Endothelial cell (in vitro differentiated cells): ENCODE measurements around the gene UQCC5. TPM values are rescaled to one million over a fixed set of nuclear protein-coding genes. Genes with fewer than 3 reads are reported as not detected.

Experiments used
- DNase-seq: peaks from one replicate; pipeline ENCODE4 v3.0.0; 2021; ENCODE audit warnings: low spot score
- H3K27ac Mint-ChIP-seq: one replicate; pipeline ENCODE4 v1.8.0; 2021; ENCODE audit warnings: mixed read lengths, inconsistent platforms; ENCODE audit not compliant: unreplicated experiment
- H3K27me3 Mint-ChIP-seq: one replicate; pipeline ENCODE4 v1.8.0; 2021; ENCODE audit warnings: mild to moderate bottlenecking, moderate library complexity, mixed read lengths, inconsistent platforms; ENCODE audit not compliant: unreplicated experiment
- H3K36me3 Mint-ChIP-seq: one replicate; pipeline ENCODE4 v1.8.0; 2021; ENCODE audit warnings: mild to moderate bottlenecking, low read depth, mixed read lengths, inconsistent platforms; ENCODE audit not compliant: unreplicated experiment
- H3K4me1 Mint-ChIP-seq: one replicate; pipeline ENCODE4 v1.8.0; 2021; ENCODE audit warnings: mild to moderate bottlenecking, mixed read lengths, inconsistent platforms; ENCODE audit not compliant: unreplicated experiment
- H3K4me3 Mint-ChIP-seq: one replicate; pipeline ENCODE4 v1.8.0; 2021; ENCODE audit warnings: mild to moderate bottlenecking, mixed read lengths, inconsistent platforms; ENCODE audit not compliant: unreplicated experiment
- H3K9me3 Mint-ChIP-seq: one replicate; pipeline ENCODE4 v1.8.0; 2021; ENCODE audit warnings: mixed read lengths, inconsistent platforms; ENCODE audit not compliant: unreplicated experiment
- CTCF ChIP-seq: fragments of 200-600 bp; sonication (generic); IDR thresholded peaks from one replicate; pipeline ENCODE4 v1.5.0; 2021; ENCODE audit warnings: antibody characterized with exemption; ENCODE audit not compliant: unreplicated experiment
- total RNA-seq: library from RNA; stranded (reverse); fragmentation: NEBNext Ultra II Directional; extraction: Animal tissue kit (Norgen Biotek cat#: 25700); gene quantifications from one replicate; pipeline ENCODE4 v1.2.1, GENCODE V29; 2021; ENCODE audit not compliant: unreplicated experiment

UQCC5 gene
- total RNA-seq, 1 donor from 2014 or later: 13.3 TPM

GRCh38 chr3:52498137-52499054, 38.0 kb upstream of the UQCC5 start:
- H3K4me1 Mint-ChIP-seq: peaks cover 54% of the 10 kb centered on the region
- peaks cover 19% of the 10 kb centered on the region for H3K36me3 Mint-ChIP-seq
- no peak for DNase-seq
- no peak for TF ChIP-seq CTCF
- no peak overlapping the region for H3K27ac Mint-ChIP-seq
- H3K9me3 Mint-ChIP-seq: no peaks in the 10 kb centered on the region
- H3K4me3 Mint-ChIP-seq: peak overlapping the region; percentile 51
- H3K27me3 Mint-ChIP-seq: peaks cover 4% of the 10 kb centered on the region

GRCh38 chr3:52501046-52501445, 35.4 kb upstream of the UQCC5 start:
- no peak for DNase-seq
- no peaks in the 10 kb centered on the region for H3K9me3 Mint-ChIP-seq
- H3K4me3 Mint-ChIP-seq: no peak overlapping the region

GRCh38 chr3:52502001-52502400, 34.4 kb upstream of the UQCC5 start:
- Mint-ChIP-seq H3K4me3 (no peak overlapping the region), H3K27me3 (peaks cover 3% of the 10 kb centered on the region), H3K27ac (no peak overlapping the region), H3K4me1 (peaks cover 30% of the 10 kb centered on the region), H3K36me3 (peaks cover 39% of the 10 kb centered on the region), H3K9me3 (no peaks in the 10 kb centered on the region)
- no peak for DNase-seq
- no peak for TF ChIP-seq CTCF

More at GRCh38 chr3:52501046-52501445, 35.4 kb upstream of the UQCC5 start:
- H3K27ac Mint-ChIP-seq: no peak overlapping the region
- H3K4me1 Mint-ChIP-seq: peaks cover 38% of the 10 kb centered on the region
- peaks cover 4% of the 10 kb centered on the region for H3K27me3 Mint-ChIP-seq
- peaks cover 32% of the 10 kb centered on the region for H3K36me3 Mint-ChIP-seq
- no peak for TF ChIP-seq CTCF

GRCh38 chr3:52502808-52503350, 33.5 kb upstream of the UQCC5 start:
- peaks cover 39% of the 10 kb centered on the region for H3K36me3 Mint-ChIP-seq
- no peak for DNase-seq

More at GRCh38 chr3:52502808-52503350, 33.5 kb upstream of the UQCC5 start:
- no peak overlapping the region for H3K27ac Mint-ChIP-seq
- H3K4me3 Mint-ChIP-seq: no peak overlapping the region
- peaks cover 24% of the 10 kb centered on the region for H3K4me1 Mint-ChIP-seq
- no peak for TF ChIP-seq CTCF
- H3K27me3 Mint-ChIP-seq: peaks cover 3% of the 10 kb centered on the region
- H3K9me3 Mint-ChIP-seq: no peaks in the 10 kb centered on the region
